GM21825 (cell line): ENCODE measurements around the gene PDE7B.

Source experiments
- ATAC-seq: cut with Tn5 transposase; IDR thresholded peaks from one replicate; pipeline ENCODE4 v1.9.1; 2021; ENCODE audit warnings: mild to moderate bottlenecking, moderate library complexity; ENCODE audit not compliant: unreplicated experiment

Gene PDE7B

DNA sequence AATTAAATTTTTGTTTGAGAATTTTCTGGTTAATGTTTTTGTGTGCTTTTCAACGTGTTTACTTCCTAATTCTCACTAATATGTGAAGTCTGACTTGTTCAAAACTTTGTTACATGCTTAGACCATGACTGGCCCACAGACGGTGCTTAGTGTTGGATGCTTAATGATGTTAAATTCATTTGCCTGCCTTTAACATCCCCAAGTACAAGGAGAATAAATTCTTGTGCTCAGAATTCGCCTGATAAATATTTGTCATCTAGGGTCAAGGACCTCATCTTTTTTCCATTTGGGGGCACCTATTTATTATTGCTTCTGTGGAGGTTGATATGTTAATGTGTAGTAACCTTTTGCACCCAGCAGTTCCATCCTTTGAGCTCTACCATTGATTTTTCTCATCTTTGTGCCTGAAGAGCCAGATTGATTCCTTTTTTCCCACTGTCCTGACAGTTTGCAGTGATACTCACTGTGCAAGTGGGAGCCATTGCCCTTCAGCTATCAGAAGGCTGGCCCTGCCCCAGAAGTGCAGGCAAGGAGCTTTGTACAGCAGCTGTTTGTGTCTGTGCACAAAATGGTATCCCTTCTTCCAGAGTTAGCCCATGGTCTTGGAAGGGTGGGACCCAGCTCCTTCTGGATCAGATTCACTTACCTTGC lies 170.8 kb downstream of the PDE7B start:
- no peak for ATAC-seq

DNA sequence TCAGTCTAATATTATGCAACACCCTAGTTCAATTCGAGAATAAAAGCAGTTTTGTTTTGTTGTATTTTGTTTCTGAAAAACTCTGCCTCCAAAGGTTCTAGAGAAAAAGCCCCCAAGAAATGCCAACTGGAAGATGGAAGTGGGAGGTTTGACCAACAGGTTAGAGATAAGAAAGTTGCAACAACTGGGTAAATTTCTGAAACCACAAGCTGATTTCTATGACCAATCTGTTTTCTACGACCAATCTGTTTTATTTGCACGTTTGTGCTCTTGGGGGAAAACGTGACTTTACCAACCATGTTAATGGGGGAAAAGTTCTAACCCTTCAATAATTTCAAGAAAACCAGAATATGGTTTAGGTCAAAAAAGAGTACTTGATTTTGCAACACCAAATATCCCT lies 173.2 kb downstream of the PDE7B start:
- no peak for ATAC-seq

DNA sequence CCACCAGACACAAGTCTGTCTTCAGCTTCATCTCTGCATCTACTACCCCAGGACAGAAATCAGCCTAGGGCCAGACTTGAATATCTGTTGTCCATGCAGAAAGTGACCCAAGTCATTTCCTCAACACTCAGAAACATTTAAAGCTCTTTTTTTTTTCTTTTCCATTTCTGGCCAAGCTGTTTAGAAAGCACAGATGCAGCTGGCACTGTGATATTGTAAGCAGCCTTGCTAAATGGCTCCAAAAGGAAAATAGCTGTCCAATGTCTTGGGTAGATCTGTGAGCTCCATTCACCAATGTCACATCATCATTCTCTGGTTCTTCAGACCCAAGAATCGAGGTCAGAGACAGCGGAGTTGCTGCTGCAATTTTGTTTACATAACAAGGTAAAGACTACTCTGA lies 174.2 kb downstream of the PDE7B start:
- no peak for ATAC-seq

DNA sequence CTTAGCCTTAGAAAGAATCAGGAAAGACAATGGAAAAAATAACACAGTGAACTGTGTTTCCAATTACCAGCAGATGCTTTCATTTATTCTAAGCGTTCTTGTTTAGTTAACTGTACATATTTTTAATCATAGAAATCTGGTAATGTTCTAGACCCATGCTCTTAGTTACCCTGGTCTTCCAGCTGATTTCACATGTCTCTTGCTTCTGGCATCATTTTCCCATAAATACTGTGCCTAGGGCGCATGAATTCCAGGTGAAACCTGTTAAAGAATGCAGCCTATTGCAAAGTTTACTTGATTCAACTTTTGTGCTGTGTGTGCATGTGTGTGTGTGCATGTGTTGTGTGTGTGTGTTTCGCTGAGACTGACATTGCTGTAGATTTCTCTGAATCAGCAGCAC lies 178.6 kb downstream of the PDE7B start:
- ATAC-seq, result no peak

DNA sequence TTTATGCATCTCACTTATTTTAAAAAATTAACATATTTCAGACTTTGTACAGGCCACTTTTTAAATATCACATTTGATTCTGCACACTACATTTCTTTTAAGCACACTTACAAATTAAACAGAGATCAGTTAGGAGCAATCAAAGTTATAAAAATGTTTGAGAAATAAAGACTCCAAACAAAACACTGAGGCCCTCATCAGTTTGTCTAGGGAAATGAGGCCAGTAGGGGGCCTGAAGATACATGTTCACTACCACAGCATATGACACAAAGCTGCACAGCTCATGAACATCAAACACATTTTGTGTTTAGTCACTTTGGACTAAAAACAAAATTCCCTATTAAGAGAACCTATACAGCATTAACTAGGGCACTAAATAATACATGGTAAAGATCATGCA lies 180.5 kb downstream of the PDE7B start:
- ATAC-seq, result no peak

DNA sequence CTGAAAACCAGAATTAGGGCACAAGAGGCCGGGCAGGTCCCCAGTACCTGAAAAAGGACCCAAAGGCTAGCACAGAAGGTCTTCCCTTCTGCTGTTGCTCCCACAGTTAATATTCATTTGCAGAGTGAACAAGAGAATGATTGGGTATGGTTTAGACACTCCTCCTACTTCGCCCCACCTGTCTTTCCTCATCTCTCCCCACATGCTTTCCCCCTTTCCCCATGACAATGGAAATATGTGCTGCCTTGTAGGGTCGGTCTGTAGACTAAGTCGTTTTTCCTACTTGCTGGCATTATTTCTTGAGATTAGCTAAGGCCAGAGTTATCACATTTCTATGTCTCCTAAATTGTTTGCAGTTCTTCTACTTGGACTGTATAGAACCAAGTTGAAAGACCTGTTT lies 181.9 kb downstream of the PDE7B start:
- no peak for ATAC-seq

DNA sequence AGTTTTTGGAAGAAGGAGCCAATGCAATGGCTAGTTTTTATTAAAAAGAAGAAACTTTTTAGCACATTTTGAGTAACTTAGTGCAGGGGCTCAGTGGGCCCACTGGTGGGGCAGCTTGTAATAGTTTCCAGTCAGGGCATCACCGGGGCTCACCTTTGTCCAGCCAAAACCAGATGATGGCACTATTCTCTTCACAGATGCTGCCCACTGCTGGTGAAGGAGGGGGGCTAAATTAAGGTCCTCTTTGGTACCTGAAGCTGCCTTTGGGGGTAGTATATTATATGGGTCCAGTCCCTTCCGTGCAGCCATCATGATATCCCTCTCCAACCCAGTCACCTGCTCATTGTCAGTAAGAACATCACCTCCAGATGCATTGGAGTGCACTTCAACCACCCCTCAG lies 182.9 kb downstream of the PDE7B start:
- ATAC-seq, result no peak

DNA sequence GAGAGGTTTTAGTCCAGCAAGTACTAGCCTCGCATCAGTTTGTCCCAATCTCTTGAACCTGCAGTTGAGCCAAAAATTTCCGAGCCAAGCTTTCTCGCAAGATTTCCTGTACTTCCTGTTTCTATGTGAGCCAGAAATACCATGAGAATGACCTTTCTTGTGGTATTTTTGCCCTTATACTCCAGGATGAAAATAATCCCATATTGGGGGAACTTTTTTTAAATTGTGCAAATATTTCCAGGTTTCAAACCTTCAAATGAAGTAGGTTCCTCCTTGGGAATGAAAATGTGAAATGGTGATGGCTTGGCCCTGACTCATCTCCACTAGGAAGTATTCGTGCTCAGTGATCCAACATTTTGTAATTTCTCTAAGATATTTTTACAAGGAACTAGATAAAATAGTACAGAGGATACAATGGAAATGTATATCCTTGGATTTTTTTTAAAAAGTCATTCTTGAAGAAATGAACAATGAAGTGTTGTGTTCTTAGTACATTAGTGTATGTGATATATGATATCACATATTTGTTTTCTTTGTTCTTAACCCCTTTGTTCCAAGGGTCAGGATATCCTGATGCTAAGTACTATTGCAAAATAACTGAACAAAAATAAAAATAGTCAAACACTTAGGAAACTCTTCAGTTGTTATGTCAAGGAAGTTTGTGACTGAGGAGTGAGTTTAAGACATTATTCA lies 184.0 kb downstream of the PDE7B start:
- ATAC-seq, result no peak

DNA sequence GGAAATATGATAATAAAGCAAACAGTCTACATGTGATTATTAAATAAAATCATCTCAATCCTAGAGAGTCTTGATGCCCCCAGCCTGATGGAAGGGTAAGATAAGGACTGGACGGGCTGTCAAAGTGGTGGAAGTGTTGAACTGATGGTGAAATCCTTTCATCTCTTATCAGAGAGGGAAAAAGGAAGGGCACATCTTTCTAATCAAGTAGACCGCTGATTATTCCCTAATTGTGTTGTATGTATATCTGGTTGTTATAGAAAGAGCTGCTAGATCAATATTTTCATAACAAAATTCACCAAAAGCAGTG lies 184.5 kb downstream of the PDE7B start:
- no peak for ATAC-seq

DNA sequence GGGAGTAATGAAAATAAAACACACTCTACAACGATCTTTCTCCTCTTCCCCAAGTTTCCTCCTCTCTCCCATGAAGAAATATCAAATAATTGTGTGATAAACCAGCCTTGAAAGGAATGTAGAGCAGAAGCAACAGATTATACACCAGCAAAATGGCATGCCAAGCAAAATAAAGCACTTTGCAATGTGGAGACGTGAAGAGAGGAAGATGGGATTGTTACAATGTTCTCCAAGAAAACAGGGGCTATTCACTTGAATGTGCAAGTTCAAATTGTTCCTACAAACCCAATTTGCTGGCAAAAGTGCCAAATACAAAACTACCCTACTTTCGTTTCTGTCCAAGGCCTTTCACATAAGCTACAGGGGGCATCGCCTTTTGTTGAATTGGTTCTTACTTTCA lies 185.1 kb downstream of the PDE7B start:
- no peak for ATAC-seq

DNA sequence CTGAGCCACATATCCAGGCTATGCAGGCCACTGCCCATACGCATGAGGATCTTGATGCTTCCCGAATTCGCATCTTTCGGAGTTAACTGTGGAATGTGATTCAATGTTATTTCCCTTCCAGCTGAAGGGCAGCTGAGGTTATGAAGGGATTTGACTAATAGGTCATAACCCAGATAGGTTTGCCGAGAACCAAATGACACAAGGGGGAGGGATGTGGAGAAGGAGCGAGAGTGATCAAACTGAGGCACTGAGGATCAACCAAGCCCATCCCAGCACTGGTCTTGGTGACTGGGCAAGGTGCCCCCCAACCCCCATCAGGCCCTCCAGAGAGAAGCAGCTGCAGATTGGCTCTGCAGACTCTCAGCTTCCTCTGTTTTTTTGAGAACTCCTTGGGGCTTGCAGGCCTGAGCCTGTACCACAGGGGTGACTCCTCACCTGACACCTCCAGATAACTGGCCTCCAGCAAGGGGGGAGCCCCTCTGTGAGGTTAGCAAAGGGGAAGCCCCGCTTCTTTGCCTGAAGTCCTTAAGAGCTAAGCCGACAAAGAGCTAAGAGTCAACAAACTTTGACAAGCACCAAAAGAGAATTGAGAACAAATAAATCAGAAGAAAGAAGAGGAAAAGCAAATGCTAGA lies 185.9 kb downstream of the PDE7B start:
- no peak for ATAC-seq

DNA sequence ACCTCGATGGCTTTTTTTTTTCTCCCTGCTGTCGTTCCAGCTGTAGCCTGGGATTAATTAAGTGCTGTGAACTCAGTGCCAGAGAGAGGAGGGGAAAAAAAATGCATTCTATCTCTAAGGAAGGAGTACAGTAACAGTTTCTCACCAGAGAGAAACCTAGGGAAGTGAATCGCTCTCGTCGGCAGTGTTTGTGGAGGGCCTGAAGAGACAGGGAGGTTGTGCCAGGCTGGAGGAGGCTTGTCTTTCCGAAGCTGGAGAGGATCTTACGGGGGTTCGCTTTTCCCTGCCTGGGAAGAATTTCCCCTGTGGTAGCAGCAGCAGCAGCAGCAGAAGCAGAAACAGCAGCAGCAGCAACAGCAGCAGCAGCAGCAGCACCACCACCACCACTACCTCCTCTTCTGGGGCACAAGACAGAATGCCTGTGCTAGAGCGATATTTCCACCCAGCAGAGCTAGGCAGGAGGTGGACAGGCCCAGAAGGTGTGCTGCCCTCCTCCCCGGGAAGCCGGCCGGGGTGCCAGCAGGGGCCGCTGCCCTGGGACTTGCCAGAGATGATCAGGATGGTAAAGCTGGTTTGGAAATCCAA lies 186.5 kb downstream of the PDE7B start:
- ATAC-seq, result no peak

DNA sequence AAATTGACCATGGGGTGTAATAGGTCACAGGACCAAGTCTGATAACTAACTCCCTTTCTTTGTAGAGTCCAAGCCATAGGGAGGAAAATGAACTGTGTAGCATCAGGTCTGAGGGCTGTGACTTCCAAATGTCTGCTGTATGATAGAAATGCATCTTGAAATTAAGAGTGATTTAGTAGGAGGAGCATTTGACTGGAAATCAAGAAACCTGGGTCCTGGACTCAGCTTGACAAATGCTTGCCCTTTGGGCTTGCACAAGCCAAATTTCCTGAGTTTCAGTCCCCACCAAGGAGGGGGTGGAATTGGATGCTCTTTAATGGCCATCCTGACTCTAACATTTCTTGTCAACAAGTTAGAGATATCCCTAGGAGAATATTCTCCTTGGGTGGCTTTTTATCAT lies 187.0 kb downstream of the PDE7B start:
- no peak for ATAC-seq

DNA sequence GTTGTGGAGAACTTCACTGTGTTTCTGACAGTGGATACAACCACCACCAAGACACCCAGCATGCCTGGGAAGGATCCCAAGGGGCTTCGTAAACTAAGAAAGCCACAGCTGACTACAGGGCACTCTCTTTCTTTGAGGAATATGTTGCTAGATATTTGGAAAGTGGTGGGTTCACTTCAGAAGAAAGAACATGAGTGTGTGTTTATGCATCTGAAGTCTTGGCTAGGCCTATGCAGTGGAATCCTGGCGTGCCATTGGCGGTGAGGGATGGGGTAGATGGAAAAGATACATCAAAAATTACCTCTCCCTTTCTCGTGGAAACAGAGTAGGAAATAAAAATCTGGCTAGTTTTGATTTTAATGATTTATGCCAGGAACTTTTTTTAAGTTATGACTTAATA lies 187.7 kb downstream of the PDE7B start:
- ATAC-seq, result no peak

DNA sequence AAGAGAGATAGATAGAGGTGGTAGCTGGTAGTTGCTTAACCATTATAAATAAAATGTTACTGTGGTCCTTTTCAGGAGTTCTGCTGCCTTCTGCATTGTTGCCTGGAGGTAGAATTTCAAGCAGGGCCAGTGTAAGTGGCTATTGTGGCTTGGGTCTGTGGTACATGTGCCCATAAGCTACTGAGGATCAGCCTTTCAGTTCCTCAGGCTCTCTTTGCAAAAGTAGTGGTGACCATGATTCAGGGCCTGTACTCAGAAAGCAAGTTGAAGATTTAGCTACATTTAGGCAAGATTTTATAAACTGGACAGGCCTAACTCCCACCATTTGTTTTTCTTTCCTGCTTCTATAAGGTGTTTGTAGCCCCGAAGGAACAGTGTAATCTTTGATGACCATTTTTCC lies 199.0 kb downstream of the PDE7B start:
- ATAC-seq, result no peak

DNA sequence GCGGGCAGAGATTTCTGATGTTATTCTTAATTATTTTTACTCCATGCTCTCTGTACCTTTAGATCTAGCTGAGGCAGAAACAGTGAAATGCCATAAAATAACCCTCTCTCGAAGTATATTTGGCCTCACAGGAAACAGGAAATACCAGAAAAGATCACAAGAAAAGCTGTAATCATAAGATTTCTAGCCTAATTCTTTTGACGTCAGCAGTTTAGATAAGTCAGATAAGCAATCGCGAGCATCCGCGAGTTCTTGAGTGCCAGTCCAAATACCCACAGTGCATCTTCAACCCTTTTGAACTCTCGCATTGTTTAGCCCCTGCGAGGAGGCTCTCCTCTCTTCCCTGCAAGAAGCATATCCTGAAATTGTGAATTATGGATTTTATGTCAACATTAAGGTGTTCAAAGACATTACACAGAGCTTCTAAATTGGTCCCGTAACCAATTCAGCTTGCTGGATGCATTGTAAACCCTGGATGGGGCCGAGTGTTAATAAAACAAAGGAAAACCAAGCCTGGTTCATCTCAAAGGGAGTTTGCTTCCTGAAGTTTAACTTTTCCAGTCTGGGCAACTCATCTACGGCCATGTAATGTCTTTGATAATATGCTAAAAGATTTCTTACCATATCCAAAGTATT lies 199.8 kb downstream of the PDE7B start:
- no peak for ATAC-seq

DNA sequence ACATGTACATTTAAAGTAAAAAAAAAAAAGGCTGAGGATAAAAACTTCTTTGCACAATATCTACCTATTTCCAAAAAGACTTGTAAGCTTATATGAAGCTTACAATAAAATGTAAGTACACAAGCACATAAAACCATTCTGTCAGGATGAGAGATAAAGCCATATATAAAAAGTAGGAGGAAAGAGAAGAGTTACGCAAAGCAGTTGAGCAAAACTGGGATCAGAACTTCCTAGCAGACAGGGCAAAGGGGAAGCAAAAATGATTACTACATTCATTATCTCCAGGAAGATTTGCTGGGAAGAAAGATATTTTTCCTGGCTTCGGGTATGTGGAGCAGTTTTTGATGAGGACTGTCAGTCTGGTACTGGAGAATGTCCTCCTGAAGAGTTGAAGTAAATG lies 200.5 kb downstream of the PDE7B start:
- ATAC-seq, result no peak

DNA sequence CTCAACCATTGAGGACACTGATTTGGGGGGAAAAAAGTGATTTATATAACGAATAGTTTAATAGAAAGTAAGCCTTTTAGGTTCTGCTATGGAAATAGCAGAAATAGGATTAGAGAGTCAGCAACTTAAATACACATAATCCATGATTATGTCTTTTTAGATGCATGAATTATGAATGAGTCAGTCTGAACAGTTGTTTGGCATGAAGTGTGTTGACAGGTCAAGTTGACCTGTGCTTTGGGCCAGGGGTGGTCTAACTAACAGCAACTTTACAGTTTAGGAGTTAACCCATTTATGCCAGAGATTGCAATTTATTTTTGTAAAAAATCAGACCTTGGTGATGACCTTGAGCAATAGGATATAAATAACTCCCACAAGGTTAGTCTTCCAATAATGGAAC lies 207.4 kb downstream of the PDE7B start:
- ATAC-seq, result no peak

DNA sequence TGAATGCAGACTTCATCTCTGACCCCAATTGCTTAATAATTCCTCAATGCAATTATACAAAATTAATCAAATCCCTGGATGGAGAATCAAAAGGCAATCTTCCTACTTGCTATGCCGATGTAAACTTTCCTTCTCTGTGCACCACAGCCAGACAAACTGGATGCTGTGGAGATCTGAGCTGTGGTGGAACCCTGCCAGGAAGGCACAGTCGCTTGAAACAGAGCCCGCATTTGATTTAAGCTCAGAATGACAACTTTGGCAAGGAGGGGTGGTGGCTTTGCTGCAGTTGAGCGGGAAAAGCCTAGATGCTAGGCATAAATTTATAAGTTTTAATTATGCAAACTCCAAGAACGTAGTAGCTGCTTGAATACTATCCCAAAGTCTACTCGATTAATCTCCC lies 207.8 kb downstream of the PDE7B start:
- ATAC-seq, result no peak

DNA sequence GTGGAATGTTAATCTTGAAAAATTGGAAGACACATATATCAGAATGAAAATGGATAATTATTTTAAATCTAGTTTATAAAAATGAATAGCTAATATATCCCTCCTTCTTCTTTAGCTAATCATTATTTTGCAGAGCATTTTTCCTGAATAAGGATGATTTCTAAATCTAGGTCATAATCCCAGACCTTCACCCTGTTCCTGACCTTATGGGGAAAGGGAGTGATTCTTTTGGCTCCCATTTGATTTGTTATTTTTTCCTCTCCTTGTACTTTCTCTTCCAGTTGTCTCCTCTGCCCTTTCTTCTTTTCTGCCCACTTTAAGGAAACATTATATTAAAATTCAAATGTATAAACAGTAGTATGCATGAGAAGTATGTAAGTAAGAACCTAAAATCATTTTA lies 208.6 kb downstream of the PDE7B start:
- no peak for ATAC-seq

DNA sequence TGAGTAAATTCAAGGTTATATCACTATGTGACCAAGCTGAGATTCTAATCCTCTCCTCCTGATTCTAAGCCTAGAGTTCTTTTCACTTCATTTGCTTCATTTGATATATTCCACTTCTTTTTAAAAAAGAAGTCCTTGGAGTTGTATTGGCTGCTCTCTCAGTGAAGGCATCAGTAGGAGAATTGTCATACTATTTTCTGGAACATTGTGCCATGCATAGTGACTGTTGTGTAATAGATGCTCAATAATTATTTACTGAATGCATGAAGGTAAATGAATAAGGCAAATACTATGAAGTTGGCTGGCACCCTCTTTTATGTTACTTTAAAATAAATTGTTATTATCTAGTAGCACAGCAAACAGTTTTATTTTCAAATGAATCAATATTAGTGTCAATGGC lies 209.3 kb downstream of the PDE7B start:
- ATAC-seq, result no peak

DNA sequence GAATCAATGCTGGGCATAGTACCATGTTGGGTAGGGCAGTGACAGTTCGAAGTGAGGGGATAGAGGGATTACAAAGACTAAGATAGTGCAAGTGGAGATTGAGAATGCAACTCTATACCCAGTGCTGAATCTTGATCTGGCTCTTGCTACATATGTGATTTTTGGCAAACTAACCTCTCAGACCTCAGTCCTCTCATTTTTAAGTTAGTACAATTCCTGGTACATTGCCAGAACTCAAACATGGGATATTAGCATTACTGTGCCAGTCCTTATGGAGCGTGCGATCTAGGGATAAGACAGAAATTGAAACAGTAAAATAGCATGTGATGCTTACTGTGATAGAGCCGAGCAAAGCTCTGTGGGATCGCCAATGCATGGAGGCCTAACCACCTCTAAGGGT lies 210.2 kb downstream of the PDE7B start:
- no peak for ATAC-seq
